HG03108 (cell line): ENCODE measurements around the gene PTPRE.

Source experiments
- ATAC-seq: cut with Tn5 transposase; IDR thresholded peaks from one replicate; pipeline ENCODE4 v1.9.1; 2021; ENCODE audit warnings: moderate library complexity; ENCODE audit not compliant: unreplicated experiment

PTPRE gene

GRCh38 chr10:128018236-128018635, 111.3 kb downstream of the PTPRE start:
- no peak for ATAC-seq

- no peak for ATAC-seq
Observed at GRCh38 chr10:128018691-128019090, 111.8 kb downstream of the PTPRE start.

- no peak for ATAC-seq
Observed at GRCh38 chr10:128022261-128023196, 115.6 kb downstream of the PTPRE start.

- no peak for ATAC-seq
Observed at GRCh38 chr10:128024426-128024825, 117.5 kb downstream of the PTPRE start.

- ATAC-seq, result no peak
Observed at GRCh38 chr10:128025437-128025836, 118.5 kb downstream of the PTPRE start.

- ATAC-seq, result no peak
Observed at GRCh38 chr10:128025951-128026350, 119.0 kb downstream of the PTPRE start.

GRCh38 chr10:128026615-128027300, 119.9 kb downstream of the PTPRE start:
- no peak for ATAC-seq

GRCh38 chr10:128027306-128027705, 120.4 kb downstream of the PTPRE start:
- no peak for ATAC-seq

- no peak for ATAC-seq
Observed at GRCh38 chr10:128027822-128028507, 121.1 kb downstream of the PTPRE start.

- no peak for ATAC-seq
Observed at GRCh38 chr10:128028508-128029289, 121.8 kb downstream of the PTPRE start.

- ATAC-seq, result no peak
Observed at GRCh38 chr10:128029290-128029651, 122.4 kb downstream of the PTPRE start.

GRCh38 chr10:128029731-128030369, 122.9 kb downstream of the PTPRE start:
- ATAC-seq, result no peak

GRCh38 chr10:128030498-128031072, 123.7 kb downstream of the PTPRE start:
- no peak for ATAC-seq

- ATAC-seq, result no peak
Observed at GRCh38 chr10:128031216-128031615, 124.3 kb downstream of the PTPRE start.

- ATAC-seq, result no peak
Observed at GRCh38 chr10:128032466-128032865, 125.6 kb downstream of the PTPRE start.

- ATAC-seq, result peak; percentile 63
Observed at GRCh38 chr10:128035557-128035973, 128.7 kb downstream of the PTPRE start.

- ATAC-seq, result no peak
Observed at GRCh38 chr10:128036011-128036615, 129.2 kb downstream of the PTPRE start.

- no peak for ATAC-seq
Observed at GRCh38 chr10:128036746-128037543, 130.0 kb downstream of the PTPRE start.

GRCh38 chr10:128040096-128040495, 133.2 kb downstream of the PTPRE start:
- ATAC-seq, result no peak
